Measurements from ENCODE around the gene SPAG6.

GRCh38 chr10:22442063-22442462 is 96.8 kb downstream of the SPAG6 start:
- TF ChIP-seq, protein P1, sequence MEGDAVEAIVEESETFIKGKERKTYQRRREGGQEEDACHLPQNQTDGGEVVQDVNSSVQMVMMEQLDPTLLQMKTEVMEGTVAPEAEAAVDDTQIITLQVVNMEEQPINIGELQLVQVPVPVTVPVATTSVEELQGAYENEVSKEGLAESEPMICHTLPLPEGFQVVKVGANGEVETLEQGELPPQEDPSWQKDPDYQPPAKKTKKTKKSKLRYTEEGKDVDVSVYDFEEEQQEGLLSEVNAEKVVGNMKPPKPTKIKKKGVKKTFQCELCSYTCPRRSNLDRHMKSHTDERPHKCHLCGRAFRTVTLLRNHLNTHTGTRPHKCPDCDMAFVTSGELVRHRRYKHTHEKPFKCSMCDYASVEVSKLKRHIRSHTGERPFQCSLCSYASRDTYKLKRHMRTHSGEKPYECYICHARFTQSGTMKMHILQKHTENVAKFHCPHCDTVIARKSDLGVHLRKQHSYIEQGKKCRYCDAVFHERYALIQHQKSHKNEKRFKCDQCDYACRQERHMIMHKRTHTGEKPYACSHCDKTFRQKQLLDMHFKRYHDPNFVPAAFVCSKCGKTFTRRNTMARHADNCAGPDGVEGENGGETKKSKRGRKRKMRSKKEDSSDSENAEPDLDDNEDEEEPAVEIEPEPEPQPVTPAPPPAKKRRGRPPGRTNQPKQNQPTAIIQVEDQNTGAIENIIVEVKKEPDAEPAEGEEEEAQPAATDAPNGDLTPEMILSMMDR (IDR thresholded peaks at IDR 0.05; ENCODE audit: borderline replicate concordance, extremely low read depth, low read length, poor library complexity, severe bottlenecking) = no peak
- no peak for TF ChIP-seq EZH2 (IDR thresholded peaks at IDR 0.05; ENCODE audit: borderline replicate concordance, low read depth, low read length, severe bottlenecking)
